HG02642 (cell line): ENCODE results near the gene PDE2A.
"Not testable (repeated sequence)": the region's sequence is repeated elsewhere in the genome, so short reads cannot be mapped to it uniquely, and the experiment has no call there.

Experiments used
- ATAC-seq: cut with Tn5 transposase; IDR thresholded peaks from one replicate; pipeline ENCODE4 v1.9.1; 2021; ENCODE audit warnings: mild to moderate bottlenecking; ENCODE audit not compliant: unreplicated experiment, poor library complexity

Gene PDE2A

GRCh38 chr11:72582206-72583176 is 91.7 kb downstream of the PDE2A start:
- ATAC-seq: no peak

- ATAC-seq: no peak
Observed at GRCh38 chr11:72581067-72581466, 93.2 kb downstream of the PDE2A start.

- no peak for ATAC-seq
Observed at GRCh38 chr11:72580642-72580950, 93.6 kb downstream of the PDE2A start.

- ATAC-seq: no peak
Observed at GRCh38 chr11:72579816-72580641, 94.2 kb downstream of the PDE2A start.

GRCh38 chr11:72578991-72579815 is 95.0 kb downstream of the PDE2A start:
- no peak for ATAC-seq

- no peak for ATAC-seq
Observed at GRCh38 chr11:72578566-72578965, 95.7 kb downstream of the PDE2A start.

- no peak for ATAC-seq
Observed at GRCh38 chr11:72578051-72578450, 96.2 kb downstream of the PDE2A start.

- no peak for ATAC-seq
Observed at GRCh38 chr11:72577271-72577721, 96.9 kb downstream of the PDE2A start.

- no peak for ATAC-seq
Observed at GRCh38 chr11:72576661-72577060, 97.6 kb downstream of the PDE2A start.

- ATAC-seq: no peak
Observed at GRCh38 chr11:72576243-72576595, 98.0 kb downstream of the PDE2A start.

GRCh38 chr11:72575533-72576242 is 98.5 kb downstream of the PDE2A start:
- ATAC-seq: no peak

- no peak for ATAC-seq
Observed at GRCh38 chr11:72574548-72575460, 99.4 kb downstream of the PDE2A start.

- no peak for ATAC-seq
Observed at GRCh38 chr11:72573855-72574445, 100.3 kb downstream of the PDE2A start.

- ATAC-seq: no peak
Observed at GRCh38 chr11:72573072-72573854, 101.0 kb downstream of the PDE2A start.

- not testable (repeated sequence) for ATAC-seq
Observed at GRCh38 chr11:72572540-72572939, 101.7 kb downstream of the PDE2A start.

GRCh38 chr11:72570893-72571661 is 103.1 kb downstream of the PDE2A start:
- no peak for ATAC-seq
